HS-27A (cell line): Measurements from ENCODE around the gene AFF1.

ENCODE experiments used
- DNase-seq: peaks from one replicate; pipeline ENCODE4 v3.0.0-alpha.2; 2012; ENCODE audit warnings: low read depth, missing footprints

AFF1 gene

DNA sequence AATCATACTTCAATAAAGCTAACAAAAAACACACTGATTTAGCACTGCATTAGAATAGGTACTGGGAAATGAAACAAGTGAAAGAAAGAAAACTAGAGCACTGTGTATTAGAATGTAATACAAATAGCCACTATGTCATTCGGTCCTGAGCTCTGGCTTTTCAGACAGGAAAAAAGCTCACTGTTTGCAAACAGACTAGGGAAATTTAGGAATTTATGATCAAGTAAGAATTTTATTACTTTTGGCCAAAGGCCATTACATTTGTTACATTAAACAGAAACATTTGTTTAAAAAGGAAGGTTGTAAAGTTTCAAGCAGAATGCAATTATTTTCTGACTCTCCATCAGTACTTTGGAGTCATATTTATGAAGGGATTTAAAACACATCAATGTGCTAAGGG, 216.9 kb downstream of the AFF1 start:
- no peak for DNase-seq

DNA sequence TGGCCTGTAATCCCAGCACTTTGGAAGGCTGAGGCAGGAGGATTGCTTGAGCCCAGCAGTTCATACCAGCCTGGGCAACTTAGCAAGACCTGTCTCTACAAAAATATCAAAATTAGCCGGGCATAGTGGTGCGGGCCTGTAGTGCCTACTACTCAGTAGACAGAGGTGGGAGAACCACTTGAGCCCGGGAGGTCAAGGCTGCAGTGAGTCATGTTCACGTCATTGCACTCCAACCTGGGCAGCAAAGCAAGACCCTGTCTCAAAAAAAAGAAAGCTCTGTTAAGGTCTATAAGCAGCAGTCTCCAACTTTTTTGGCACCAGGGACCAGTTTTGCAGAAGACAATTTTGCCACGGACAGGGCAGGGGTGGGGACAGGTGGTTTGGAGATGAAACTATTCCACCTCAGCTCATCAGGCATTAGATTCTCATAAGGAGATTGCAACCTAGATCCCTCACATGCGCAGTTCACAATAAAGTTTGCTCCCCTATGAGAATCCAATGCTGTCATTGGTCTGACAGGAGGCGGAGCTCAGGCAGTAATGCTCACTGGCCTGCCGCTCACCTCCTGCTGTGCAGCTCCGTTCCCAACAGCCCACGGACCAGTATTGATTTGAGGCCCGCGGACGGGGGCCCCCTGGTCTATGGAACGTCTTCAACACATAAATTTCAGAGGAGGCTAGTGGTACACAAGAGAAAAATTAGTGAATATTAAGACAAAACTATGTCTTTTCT, 217.7 kb downstream of the AFF1 start:
- DNase-seq: no peak

DNA sequence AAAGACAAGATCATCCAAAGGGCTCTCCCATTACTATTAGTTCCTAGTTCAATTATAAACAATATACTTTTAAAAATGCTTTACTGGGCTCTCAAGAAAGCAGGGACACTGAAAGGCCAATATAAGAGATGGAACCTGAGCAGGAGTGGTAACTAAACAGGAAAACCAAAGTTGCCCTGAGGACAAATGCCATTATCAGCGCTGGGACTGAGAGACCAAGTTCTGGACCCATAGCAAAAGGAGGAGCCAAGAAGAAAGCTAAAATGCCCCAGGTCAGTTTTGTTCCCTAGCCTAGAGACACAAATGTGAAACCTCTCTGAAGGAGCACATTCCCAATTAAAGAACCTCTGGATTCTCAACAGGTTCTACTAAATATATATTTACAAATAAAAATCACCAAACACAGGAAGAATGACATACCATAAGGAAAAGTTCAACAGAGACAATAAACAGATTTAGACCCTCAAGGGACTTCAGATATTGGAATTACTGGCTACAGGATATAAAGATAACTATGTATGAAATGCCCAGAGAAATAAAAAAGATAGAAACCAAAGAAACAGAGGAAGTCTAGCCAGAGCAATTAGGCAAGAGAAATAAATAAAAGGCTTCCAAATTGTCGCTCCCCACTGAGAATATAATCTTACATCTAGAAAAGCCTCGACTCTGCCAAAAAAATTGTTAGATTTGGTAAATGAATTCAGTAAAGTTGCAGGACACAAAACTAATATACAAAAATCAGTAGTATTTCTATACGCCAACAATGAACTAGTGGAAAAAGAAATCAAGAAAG, 218.5 kb downstream of the AFF1 start:
- no peak for DNase-seq

DNA sequence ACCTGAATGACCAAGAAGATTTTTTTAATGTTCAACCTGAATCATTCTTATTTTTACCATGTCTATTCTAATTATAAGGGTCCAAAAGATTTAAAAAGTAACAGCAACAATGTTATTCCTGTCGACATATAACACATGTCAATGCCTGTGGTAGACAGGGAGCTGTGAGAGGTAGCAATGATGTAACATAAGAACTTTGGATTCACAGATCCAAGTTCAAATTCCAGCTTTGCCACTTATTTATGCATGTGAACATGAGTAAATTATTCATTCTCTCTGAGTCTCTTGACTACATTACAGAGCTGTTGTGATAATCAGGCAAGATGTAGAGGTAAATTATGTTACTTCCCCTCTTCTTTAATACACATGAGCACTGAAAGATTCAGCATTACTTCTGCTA, 231.1 kb downstream of the AFF1 start:
- DNase-seq: no peak

DNA sequence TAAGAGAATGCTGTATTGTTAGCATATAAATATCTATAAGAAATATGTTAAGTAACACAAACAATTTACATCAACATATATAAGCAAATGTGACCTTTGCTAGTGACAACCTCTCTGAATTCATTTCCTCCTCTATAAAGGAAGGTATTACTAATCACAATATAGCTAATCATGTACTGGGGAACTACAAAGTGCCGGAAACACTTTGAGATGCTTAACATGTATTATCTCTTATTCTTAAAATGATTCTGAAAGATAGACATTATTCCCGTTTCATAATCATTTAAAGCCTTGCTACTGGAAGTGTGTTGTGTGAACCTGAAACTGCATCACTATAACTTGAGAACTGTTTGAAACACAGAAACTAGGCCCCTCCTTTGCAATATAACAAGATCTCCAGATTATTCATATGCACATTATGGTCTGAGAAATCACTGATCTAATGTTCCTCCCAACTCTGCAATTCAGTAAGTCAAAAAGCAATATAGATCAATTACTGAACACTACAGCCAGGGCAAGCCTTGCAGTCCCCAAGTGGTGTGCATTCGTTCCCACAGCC, 231.6 kb downstream of the AFF1 start:
- no peak for DNase-seq

DNA sequence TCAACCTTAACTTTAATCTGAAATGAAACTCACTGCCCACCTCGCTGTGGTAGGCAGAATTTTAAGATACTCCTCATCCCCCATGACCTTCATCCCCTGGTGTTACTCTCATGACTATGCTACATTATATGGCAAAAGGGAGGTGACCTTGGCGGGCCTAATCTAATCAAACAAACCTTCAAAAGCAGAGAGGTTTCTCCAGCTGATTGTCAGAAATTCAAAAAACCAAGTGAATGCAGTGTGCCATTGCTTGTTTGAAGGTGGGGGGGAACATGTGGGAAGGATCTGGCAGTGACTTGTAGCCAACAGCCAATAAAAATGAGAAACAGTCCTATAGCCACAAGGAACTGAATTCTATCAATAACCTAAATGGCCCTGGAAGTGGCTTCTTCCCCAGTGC, 237.1 kb downstream of the AFF1 start:
- no peak for DNase-seq

DNA sequence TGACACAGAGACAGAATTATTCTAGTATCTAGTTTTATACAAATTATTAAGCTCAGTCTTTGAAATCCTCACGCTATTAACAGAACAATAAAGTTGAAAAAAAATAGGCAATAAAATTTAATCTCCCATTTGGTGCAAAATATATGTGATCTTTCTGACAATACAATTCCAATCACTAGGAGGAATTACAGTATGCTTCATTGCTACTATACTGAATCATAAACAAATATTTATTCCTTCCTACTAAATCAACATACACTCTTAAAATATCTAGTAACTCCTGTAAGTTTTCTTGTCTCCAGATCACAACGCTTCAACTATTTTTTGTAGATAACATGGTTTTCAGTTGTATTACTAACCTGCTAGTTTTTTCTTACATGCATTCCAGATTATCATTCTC, 239.9 kb downstream of the AFF1 start:
- DNase-seq: no peak

DNA sequence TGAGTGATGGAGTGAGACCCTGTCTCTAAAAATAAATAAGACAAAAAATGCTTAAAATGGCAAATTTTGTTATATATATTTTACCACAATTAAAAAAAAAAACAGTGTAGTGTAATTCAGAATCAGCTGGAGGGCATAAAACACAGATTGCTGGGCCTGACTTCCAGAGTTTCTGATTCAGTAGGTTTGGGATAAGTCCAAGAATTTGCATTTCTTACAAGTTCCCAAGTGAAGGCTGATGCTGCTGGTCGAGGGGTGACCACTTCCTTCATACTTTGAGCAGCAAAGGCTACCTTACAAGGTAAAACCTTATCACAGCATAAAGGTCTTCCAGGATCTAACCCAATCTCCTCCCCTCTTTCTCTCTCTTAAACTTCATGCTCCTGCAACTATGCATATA, 244.9 kb downstream of the AFF1 start:
- no peak for DNase-seq

DNA sequence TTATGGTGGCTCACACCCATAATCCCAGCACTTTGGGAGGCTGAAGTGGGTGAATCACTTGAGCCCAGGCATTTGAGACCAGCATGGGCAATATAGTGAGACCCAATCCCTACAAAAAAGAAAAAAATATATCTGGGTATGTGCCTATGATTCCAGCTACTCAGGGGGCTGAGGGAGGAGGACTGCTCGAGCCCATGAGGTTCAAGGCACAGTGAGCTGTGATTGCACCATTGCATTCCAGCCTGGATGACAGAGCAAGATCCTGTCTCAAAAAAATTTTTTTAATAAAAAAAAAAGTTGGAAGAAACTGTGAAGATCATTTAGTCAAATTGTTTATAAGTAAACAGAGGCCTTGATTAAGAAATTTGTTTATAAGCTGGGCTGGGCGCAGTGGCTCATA, 246.0 kb downstream of the AFF1 start:
- no peak for DNase-seq

DNA sequence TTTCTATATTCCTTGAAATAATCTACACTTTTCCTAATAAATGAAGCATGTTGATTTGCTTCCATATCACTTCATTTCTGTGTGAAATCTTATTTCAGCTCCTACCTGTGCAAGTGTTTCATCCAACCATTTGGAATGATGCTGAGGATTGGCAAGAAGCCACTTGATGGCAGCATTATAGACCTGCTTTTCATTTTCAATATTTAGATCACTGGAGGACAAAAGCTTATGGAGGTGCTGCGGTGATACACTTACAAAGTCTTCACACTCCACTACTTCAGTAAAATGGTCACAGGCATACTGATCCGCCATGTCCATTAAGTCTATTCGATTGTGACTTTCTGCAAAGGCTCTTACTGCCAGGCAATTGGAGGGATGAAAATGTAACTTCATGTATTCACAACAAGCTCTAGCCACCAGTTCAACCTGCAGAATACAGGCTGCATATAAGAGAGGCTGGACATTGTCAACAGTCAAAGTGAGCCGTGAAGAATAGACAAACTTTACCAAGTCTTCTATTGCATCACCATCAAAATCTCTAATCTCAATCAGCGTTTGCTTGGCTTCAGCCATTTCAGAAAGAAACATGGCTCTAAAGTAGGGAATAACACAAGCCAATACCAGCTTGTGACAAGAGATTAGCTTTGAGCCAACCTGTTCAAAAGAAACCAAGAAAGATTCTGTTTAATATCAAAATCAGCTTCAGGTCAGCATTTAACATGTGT, 250.5 kb downstream of the AFF1 start:
- no peak for DNase-seq

DNA sequence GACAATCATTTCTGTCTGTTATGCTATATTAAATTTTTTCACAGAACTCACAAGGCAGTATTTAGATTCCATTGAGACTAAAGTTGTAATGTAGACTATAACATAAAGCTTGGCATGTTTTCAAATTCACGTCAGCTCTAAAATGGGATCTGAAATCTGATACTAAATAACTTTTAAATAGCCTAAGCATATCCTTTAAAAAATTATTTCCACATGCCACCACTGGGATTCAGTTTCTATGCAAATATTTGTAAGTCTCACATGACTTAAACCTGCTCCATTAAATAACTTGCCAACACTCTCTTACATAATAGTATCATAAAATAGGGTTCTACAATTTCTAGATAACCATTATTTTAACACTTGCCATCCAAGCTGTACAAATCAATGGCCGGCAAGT, 253.2 kb downstream of the AFF1 start:
- no peak for DNase-seq

DNA sequence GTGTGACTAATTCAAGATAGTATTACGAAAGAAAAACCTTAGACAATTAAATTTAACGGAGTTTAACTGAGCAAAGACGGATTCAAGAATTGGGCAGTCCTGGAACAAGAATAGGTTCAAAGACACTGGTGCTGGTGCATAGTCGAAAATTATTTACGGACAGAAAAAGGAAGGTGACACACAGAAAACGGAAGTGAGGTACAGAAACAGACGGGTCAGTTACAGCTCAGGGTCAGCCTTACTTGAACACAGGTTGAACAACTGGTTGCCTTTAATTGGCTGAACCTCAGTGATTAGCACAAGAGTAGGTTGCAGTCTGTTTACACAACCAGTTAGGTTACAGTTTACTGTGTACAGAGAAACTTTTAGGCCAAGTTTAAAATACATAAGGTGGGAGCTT, 254.1 kb downstream of the AFF1 start:
- no peak for DNase-seq
